A673 (cell line): ENCODE measurements around the gene ANKRD27. TPM values are rescaled to one million over a fixed set of nuclear protein-coding genes. Genes with fewer than 3 reads are reported as not detected.
"Not testable (repeated sequence)": the region's sequence is repeated elsewhere in the genome, so short reads cannot be mapped to it uniquely, and the experiment has no call there.

Experiments used
- BruUV-seq: library from RNA; stranded (reverse); fragments of 400-500 nt; replicated peaks from 2 replicates; lab custom pipeline; 2021; lab: Mats Ljungman, UMichigan
- CTCF ChIA-PET: fragments of 300-600 bp; sonication (Branson Sonifier 250); formaldehyde crosslinking; loops from one replicate; lab custom pipeline; 2022; ENCODE audit warnings: antibody characterized with exemption; lab: Charles Lee
- POLR2A ChIA-PET: fragments of 300-600 bp; sonication (Branson Sonifier 250); formaldehyde crosslinking; loops from one replicate; lab custom pipeline; 2022; ENCODE audit warnings: antibody characterized with exemption; ENCODE audit not compliant: low non-redundant PET; lab: Charles Lee
- DNase-seq: peaks from one replicate; pipeline ENCODE4 v3.0.0-alpha.2; 2015; ENCODE audit warnings: low spot score
- H3K27ac ChIP-seq: fragments of 200-600 bp; sonication (generic); 2 replicates; pipeline ENCODE4 v1.5.1; 2016; ENCODE audit warnings: mixed run types, low read depth, mild to moderate bottlenecking, mixed read lengths, antibody characterized with exemption, low read length; ENCODE audit not compliant: poor library complexity, severe bottlenecking
- H3K27me3 ChIP-seq: fragments of 200-600 bp; sonication (generic); replicated peaks from 2 replicates; pipeline ENCODE4 v1.6.1; 2017; ENCODE audit warnings: mixed run types, low read depth, mild to moderate bottlenecking, mixed read lengths, antibody characterized with exemption, low read length; ENCODE audit not compliant: insufficient read depth, poor library complexity
- H3K36me3 ChIP-seq: fragments of 200-600 bp; sonication (generic); 2 replicates; pipeline ENCODE4 v1.6.1; 2016; ENCODE audit warnings: mixed run types, mild to moderate bottlenecking, mixed read lengths, antibody characterized with exemption, low read length; ENCODE audit not compliant: insufficient read depth, poor library complexity, severe bottlenecking
- H3K4me1 ChIP-seq: fragments of 200-600 bp; sonication (generic); 2 replicates; pipeline ENCODE4 v1.6.1; 2017; ENCODE audit warnings: mixed run types, mild to moderate bottlenecking, mixed read lengths, antibody characterized with exemption, low read length; ENCODE audit not compliant: insufficient read depth, poor library complexity, severe bottlenecking
- H3K4me3 ChIP-seq: fragments of 200-600 bp; sonication (generic); 2 replicates; pipeline ENCODE4 v1.5.1; 2016; ENCODE audit warnings: low read depth, mixed run types, mild to moderate bottlenecking, mixed read lengths, low read length; ENCODE audit not compliant: poor library complexity, severe bottlenecking
- H3K9me3 ChIP-seq: fragments of 200-600 bp; sonication (generic); 2 replicates; pipeline ENCODE4 v1.6.1; 2016; ENCODE audit warnings: mixed run types, low read depth, mild to moderate bottlenecking, mixed read lengths, antibody characterized with exemption, low read length; ENCODE audit not compliant: poor library complexity, severe bottlenecking
- EZH2 ChIP-seq: fragments of 200-600 bp; sonication (generic); IDR thresholded peaks from 2 replicates; pipeline ENCODE4 v1.6.1; 2017; ENCODE audit warnings: borderline replicate concordance, low read depth, mild to moderate bottlenecking, mixed read lengths, antibody characterized with exemption, low read length; ENCODE audit not compliant: poor library complexity, severe bottlenecking
- intact Hi-C: fragments of 100-400 bp; cut with micrococcal nuclease; formaldehyde crosslinking; loops from one replicate; pipeline ENCODE4 v1.10.0; 2022; ENCODE audit not compliant: unreplicated experiment
- total RNA-seq: library from RNA; stranded (reverse); gene quantifications from 2 replicates; pipeline ENCODE4 v1.2.3, GENCODE V29; 2021
- TF ChIP-seq, protein P1 (sequence below): fragments of 300-800, 200-600 bp; sonication (generic); conservative IDR thresholded peaks from 2 replicates; pipeline ENCODE4 v1.5.1; 2017; ENCODE audit warnings: low read depth, mild to moderate bottlenecking, antibody characterized with exemption, low read length, moderate library complexity, mixed read lengths

ANKRD27 gene
- total RNA-seq, 1 experiment from 2014 or later: 25.0 TPM

DNA sequence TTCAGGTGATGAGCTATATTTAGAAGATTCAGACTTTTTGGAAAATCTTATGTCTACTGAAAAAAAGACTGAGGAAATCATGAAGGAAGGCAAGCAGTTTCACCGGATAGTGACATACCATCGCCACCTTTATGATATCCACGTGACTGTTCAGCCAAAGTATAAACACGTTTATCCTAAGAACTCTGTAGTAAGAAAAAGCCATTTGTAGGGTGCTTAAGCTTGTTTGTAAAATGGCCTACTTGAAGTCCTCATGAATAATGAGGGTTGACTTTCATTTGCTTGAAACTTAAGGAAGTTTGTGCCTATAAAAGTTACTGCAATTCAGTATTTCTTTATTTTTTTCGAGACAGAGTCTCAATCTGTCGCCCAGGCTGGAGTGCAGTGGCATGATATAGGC is 36.8 kb upstream of the ANKRD27 start:
- peaks cover 16% of the 10 kb centered on the region for H3K36me3 ChIP-seq
- BruUV-seq: no TSS peak
- H3K4me1 ChIP-seq: no peaks in the 10 kb centered on the region
- TF ChIP-seq, protein P1, sequence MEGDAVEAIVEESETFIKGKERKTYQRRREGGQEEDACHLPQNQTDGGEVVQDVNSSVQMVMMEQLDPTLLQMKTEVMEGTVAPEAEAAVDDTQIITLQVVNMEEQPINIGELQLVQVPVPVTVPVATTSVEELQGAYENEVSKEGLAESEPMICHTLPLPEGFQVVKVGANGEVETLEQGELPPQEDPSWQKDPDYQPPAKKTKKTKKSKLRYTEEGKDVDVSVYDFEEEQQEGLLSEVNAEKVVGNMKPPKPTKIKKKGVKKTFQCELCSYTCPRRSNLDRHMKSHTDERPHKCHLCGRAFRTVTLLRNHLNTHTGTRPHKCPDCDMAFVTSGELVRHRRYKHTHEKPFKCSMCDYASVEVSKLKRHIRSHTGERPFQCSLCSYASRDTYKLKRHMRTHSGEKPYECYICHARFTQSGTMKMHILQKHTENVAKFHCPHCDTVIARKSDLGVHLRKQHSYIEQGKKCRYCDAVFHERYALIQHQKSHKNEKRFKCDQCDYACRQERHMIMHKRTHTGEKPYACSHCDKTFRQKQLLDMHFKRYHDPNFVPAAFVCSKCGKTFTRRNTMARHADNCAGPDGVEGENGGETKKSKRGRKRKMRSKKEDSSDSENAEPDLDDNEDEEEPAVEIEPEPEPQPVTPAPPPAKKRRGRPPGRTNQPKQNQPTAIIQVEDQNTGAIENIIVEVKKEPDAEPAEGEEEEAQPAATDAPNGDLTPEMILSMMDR: no peak
- no peak for TF ChIP-seq EZH2
- ChIA-PET CTCF (no interaction called here), POLR2A (no interaction called here)
- intact Hi-C loops: no loop called here
- no peaks in the 10 kb centered on the region for H3K9me3 ChIP-seq
- no peak for DNase-seq
- no peak overlapping the region for H3K4me3 ChIP-seq
- no peak overlapping the region for H3K27ac ChIP-seq
- H3K27me3 ChIP-seq: no peaks in the 10 kb centered on the region

DNA sequence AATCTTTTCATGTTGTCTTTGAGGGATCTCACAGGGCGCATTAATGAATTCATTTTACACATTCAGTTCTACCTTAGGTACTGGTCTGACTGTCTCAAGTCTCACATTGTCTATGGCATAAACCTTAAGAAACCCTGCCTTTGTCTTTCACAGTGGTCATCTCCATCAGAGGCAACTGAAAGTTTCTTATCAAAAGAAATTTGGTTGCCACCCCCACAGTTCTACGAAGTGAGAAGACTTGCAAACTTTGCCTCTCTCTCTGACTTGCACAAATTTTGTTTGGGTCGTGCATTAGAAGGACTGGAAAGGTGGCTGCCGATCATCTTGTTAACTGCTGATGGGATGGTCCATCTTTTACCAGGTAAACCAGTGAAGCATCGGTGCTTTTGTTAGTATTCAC is 34.1 kb upstream of the ANKRD27 start:
- intact Hi-C loops: no loop called here

DNA sequence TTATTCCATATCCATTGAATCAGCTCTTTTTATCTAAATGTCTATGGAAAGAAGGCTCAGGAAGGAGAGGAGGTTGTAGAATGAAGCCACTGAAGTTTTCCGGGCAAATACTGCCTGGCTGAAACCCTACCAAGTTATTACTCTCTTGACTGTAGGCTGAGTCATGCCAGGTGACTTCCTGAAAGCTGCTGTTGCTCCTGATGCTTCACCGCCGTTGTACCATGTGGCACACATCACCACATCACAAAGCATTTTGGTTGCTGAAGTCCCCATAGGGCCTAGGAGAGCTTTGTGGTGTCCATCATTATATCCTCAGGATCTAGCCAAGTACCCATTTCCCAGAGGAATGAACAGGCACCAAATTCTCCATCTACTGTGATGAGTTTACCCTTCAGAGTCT is 33.5 kb upstream of the ANKRD27 start:
- intact Hi-C loops: no loop called here
- Histone ChIP-seq H3K27me3 (no peaks in the 10 kb centered on the region), H3K36me3 (peaks cover 15% of the 10 kb centered on the region), H3K9me3 (peaks cover 12% of the 10 kb centered on the region), H3K4me3 (no peak overlapping the region), H3K4me1 (no peaks in the 10 kb centered on the region), H3K27ac (no peak overlapping the region)
- DNase-seq: no peak
- ChIA-PET CTCF (interaction anchor here (0.5 kb wide), 1 partner anchor 826 kb away, joined by 3 read pairs; no protein-coding TSS in a partner anchor), POLR2A (no interaction called here)
- BruUV-seq: no TSS peak
- TF ChIP-seq, protein P1: no peak
- TF ChIP-seq EZH2: no peak

More for the DNA sequence above, 34.1 kb upstream of the ANKRD27 start:
- Histone ChIP-seq H3K27me3 (no peaks in the 10 kb centered on the region), H3K4me3 (no peak overlapping the region), H3K36me3 (peaks cover 17% of the 10 kb centered on the region), H3K9me3 (peaks cover 8% of the 10 kb centered on the region), H3K4me1 (no peaks in the 10 kb centered on the region), H3K27ac (no peak overlapping the region)
- ChIA-PET CTCF (interaction anchor here (0.5 kb wide), 1 partner anchor 825 kb away, joined by 3 read pairs; no protein-coding TSS in a partner anchor), POLR2A (no interaction called here)
- no peak for TF ChIP-seq EZH2
- TF ChIP-seq, protein P1: no peak
- no peak for DNase-seq
- no TSS peak for BruUV-seq

DNA sequence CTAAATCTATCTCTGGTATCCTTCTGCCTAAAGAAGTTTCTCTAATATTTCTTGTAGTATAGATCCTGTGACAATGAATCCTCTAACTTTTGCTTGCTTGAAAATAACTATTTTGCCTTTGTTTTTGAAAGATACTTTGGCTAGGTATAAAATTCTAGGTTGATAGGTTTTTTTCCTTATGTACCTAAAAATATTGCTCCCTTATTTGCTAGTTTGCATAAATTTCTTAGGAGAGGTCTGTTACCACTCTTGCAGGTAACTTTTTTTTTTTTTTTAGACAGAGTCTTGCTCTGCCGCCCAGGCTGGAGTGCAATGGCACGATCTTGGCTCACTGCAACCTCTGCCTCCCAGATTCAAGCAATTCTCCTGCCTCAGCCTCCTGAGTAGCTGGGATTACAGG is 29.0 kb upstream of the ANKRD27 start:
- intact Hi-C loops, CTCF ChIA-PET, H3K27me3 ChIP-seq, POLR2A ChIA-PET, BruUV-seq, DNase-seq, H3K4me3 ChIP-seq, H3K4me1 ChIP-seq, H3K27ac ChIP-seq: not testable (repeated sequence)
- Histone ChIP-seq H3K36me3 (peaks cover 21% of the 10 kb centered on the region), H3K9me3 (peaks cover 20% of the 10 kb centered on the region)
